Astrocyte (in vitro differentiated cells and primary cell): Measurements from ENCODE around the gene PPM1B. TPM values are rescaled to one million over a fixed set of nuclear protein-coding genes. Genes with fewer than 3 reads are reported as not detected.
A peak's percentile ranks its signal among the peaks of the same experiment; 100 is the strongest.

ENCODE experiments used
- DNase-seq: peaks from one replicate; pipeline ENCODE4 v3.0.0-alpha.2; 2010; ENCODE audit warnings: low read depth
- FAIRE-seq: peaks from 2 replicates; lab custom pipeline; 2011; peaks lifted over from hg19 to GRCh38; lab: Jason Lieb, UNC
- H2AFZ ChIP-seq: 2 replicates; pipeline ENCODE4 v1.6.0; 2012; ENCODE audit warnings: low read depth, low read length, inconsistent platforms
- H3K27ac ChIP-seq: 2 replicates; pipeline ENCODE4 v1.5.1; 2011; ENCODE audit warnings: low read depth, low read length, inconsistent platforms
- H3K27me3 ChIP-seq: 2 replicates; pipeline ENCODE4 v1.6.0; 2011; ENCODE audit warnings: low read length, inconsistent platforms; ENCODE audit not compliant: insufficient read depth
- H3K36me3 ChIP-seq: 2 replicates; pipeline ENCODE4 v1.5.1; 2011; ENCODE audit warnings: low read length, inconsistent platforms; ENCODE audit not compliant: insufficient read depth
- H3K4me1 ChIP-seq: 2 replicates; pipeline ENCODE4 v1.5.1; 2011; ENCODE audit warnings: low read length, inconsistent platforms; ENCODE audit not compliant: insufficient read depth
- H3K4me2 ChIP-seq: 2 replicates; pipeline ENCODE4 v1.6.0; 2012; ENCODE audit warnings: low read length, inconsistent platforms
- H3K4me3 ChIP-seq: 2 replicates; pipeline ENCODE4 v1.5.1; 2011; ENCODE audit warnings: low read depth, mild to moderate bottlenecking, low read length, inconsistent platforms; ENCODE audit not compliant: insufficient read depth
- H3K79me2 ChIP-seq: 2 replicates; pipeline ENCODE4 v1.6.0; 2012; ENCODE audit warnings: mild to moderate bottlenecking, low read length, inconsistent platforms; ENCODE audit not compliant: insufficient read depth
- H3K9ac ChIP-seq: 2 replicates; pipeline ENCODE4 v1.6.0; 2012; ENCODE audit warnings: mild to moderate bottlenecking, low read length, inconsistent platforms
- H3K9me3 ChIP-seq: 2 replicates; pipeline ENCODE4 v1.5.1; 2012; ENCODE audit warnings: low read depth, mild to moderate bottlenecking, low read length, inconsistent platforms; ENCODE audit not compliant: insufficient read depth
- H4K20me1 ChIP-seq: 2 replicates; pipeline ENCODE4 v1.6.0; 2012; ENCODE audit warnings: low read length, inconsistent platforms; ENCODE audit not compliant: insufficient read depth
- H3K27ac Mint-ChIP-seq: one replicate; pipeline ENCODE4 v1.8.0; 2021; ENCODE audit warnings: mild to moderate bottlenecking, mixed read lengths; ENCODE audit not compliant: unreplicated experiment
- H3K27me3 Mint-ChIP-seq: one replicate; pipeline ENCODE4 v1.8.0; 2021; ENCODE audit warnings: low read depth, mixed read lengths; ENCODE audit not compliant: unreplicated experiment
- H3K36me3 Mint-ChIP-seq: one replicate; pipeline ENCODE4 v1.8.0; 2021; ENCODE audit warnings: low read depth, mixed read lengths; ENCODE audit not compliant: unreplicated experiment
- H3K4me1 Mint-ChIP-seq: one replicate; pipeline ENCODE4 v1.8.0; 2021; ENCODE audit warnings: low read depth, mixed read lengths; ENCODE audit not compliant: unreplicated experiment
- H3K4me3 Mint-ChIP-seq: one replicate; pipeline ENCODE4 v1.8.0; 2021; ENCODE audit warnings: mild to moderate bottlenecking, moderate library complexity, mixed read lengths; ENCODE audit not compliant: unreplicated experiment
- H3K9me3 Mint-ChIP-seq: one replicate; pipeline ENCODE4 v1.8.0; 2021; ENCODE audit warnings: mild to moderate bottlenecking, mixed read lengths; ENCODE audit not compliant: unreplicated experiment
- EZH2 ChIP-seq: IDR thresholded peaks from 2 replicates; pipeline ENCODE4 v1.6.1; 2012; ENCODE audit warnings: mild to moderate bottlenecking, low read length, inconsistent platforms; ENCODE audit not compliant: insufficient read depth
- total RNA-seq: library from RNA; stranded (reverse); gene quantifications from 2 replicates; pipeline ENCODE4 v1.2.1, GENCODE V29; 2021
- TF ChIP-seq, protein P1 (sequence below): IDR thresholded peaks from 2 replicates; pipeline ENCODE4 v1.5.1; 2011; ENCODE audit warnings: low read depth, mild to moderate bottlenecking, inconsistent platforms, low read length, moderate library complexity; ENCODE audit not compliant: insufficient read depth

The PPM1B gene
- total RNA-seq, 1 donor from 2014 or later: 39.4 TPM

DNA sequence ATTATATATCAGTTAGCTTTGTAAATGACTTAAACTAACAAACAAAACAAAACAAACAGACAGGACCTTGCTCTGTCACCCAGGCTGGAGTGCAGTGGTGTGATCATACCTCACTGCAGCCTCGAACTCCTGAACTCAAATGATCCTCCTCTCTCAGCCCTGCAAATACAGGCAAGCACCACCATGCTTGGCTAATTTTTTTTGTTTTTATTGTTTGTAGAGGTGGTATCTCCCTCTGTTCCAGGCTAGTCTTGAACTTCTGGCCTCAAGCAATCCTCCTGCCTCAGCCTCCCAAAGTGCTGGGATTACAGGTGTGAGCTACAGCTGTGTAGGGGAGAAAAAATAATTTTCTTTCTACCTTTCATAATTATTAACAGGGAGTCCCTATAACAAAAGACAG lies 33.8 kb upstream of the PPM1B start:
- H3K27ac Mint-ChIP-seq: peak overlapping the region; percentile 62
- Histone ChIP-seq H3K36me3 (no peaks in the 10 kb centered on the region), H2AFZ (no peak overlapping the region), H3K4me2 (no peak overlapping the region), H3K9me3 (no peaks in the 10 kb centered on the region), H4K20me1 (no peaks in the 10 kb centered on the region), H3K79me2 (no peaks in the 10 kb centered on the region), H3K9ac (no peak overlapping the region), H3K27ac (peak overlapping the region; percentile 32), H3K4me3 (no peak overlapping the region), H3K27me3 (no peaks in the 10 kb centered on the region), H3K4me1 (peaks cover 16% of the 10 kb centered on the region)
- H3K36me3 Mint-ChIP-seq: no peaks in the 10 kb centered on the region
- peaks cover 27% of the 10 kb centered on the region for H3K4me1 Mint-ChIP-seq
- TF ChIP-seq EZH2: no peak
- TF ChIP-seq, protein P1, sequence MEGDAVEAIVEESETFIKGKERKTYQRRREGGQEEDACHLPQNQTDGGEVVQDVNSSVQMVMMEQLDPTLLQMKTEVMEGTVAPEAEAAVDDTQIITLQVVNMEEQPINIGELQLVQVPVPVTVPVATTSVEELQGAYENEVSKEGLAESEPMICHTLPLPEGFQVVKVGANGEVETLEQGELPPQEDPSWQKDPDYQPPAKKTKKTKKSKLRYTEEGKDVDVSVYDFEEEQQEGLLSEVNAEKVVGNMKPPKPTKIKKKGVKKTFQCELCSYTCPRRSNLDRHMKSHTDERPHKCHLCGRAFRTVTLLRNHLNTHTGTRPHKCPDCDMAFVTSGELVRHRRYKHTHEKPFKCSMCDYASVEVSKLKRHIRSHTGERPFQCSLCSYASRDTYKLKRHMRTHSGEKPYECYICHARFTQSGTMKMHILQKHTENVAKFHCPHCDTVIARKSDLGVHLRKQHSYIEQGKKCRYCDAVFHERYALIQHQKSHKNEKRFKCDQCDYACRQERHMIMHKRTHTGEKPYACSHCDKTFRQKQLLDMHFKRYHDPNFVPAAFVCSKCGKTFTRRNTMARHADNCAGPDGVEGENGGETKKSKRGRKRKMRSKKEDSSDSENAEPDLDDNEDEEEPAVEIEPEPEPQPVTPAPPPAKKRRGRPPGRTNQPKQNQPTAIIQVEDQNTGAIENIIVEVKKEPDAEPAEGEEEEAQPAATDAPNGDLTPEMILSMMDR: no peak
- H3K9me3 Mint-ChIP-seq: peaks cover 3% of the 10 kb centered on the region
- H3K4me3 Mint-ChIP-seq: no peak overlapping the region
- FAIRE-seq (no peak), DNase-seq (no peak)
- no peaks in the 10 kb centered on the region for H3K27me3 Mint-ChIP-seq

DNA sequence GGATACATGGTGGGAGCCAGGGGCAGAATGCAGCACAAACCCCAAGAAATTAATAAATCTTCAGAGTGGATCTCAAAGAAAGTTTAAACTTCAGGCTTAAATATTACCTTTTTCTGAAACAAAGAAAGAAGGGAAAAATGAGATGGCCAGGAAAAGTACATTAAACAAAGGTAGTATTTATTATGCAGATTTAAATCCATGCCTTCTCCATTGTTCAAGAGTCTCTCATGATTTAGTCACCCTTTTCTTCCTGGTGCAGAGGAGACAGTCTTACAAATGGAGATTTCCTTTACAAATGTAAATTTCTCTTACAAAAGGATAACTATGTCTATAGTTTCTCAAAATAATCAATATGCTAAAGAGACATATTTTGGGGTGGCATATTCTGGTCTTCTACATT lies 33.4 kb upstream of the PPM1B start:
- peak; percentile 5 for FAIRE-seq
- H3K27ac Mint-ChIP-seq: peak overlapping the region; percentile 26
- Histone ChIP-seq H3K4me3 (no peak overlapping the region), H3K79me2 (no peaks in the 10 kb centered on the region), H3K36me3 (no peaks in the 10 kb centered on the region), H3K4me1 (peaks cover 16% of the 10 kb centered on the region), H3K4me2 (peak overlapping the region; percentile 45), H3K27me3 (no peaks in the 10 kb centered on the region), H3K9ac (no peak overlapping the region), H4K20me1 (no peaks in the 10 kb centered on the region), H2AFZ (no peak overlapping the region), H3K27ac (peak overlapping the region; percentile 32), H3K9me3 (no peaks in the 10 kb centered on the region)
- H3K4me1 Mint-ChIP-seq: peaks cover 27% of the 10 kb centered on the region
- H3K9me3 Mint-ChIP-seq: peaks cover 3% of the 10 kb centered on the region
- H3K4me3 Mint-ChIP-seq: no peak overlapping the region
- DNase-seq: no peak
- no peaks in the 10 kb centered on the region for H3K36me3 Mint-ChIP-seq
- TF ChIP-seq EZH2: no peak
- no peaks in the 10 kb centered on the region for H3K27me3 Mint-ChIP-seq

DNA sequence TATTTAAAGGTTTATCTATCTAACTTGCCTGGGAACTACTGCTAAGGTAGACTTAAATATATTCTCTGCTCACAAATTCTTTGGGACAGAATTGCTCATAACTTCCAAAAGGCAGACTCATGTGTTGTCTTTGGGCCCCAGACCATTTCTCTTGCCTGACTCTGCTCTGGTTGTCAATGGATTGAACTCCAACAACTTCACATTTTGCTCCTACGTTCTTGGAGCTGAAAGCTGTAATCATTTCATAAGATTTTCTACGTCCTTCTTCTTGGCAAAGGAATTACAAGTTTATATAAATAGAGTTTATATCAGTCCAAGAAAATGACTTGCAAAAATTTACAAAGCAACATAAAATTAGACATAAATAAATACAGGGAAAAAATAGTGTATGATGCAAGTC lies 32.9 kb upstream of the PPM1B start:
- Mint-ChIP-seq H3K9me3 (peaks cover 3% of the 10 kb centered on the region), H3K27ac (peak overlapping the region; percentile 72), H3K36me3 (no peaks in the 10 kb centered on the region), H3K4me3 (no peak overlapping the region), H3K4me1 (peaks cover 23% of the 10 kb centered on the region), H3K27me3 (no peaks in the 10 kb centered on the region)
- Histone ChIP-seq H3K79me2 (no peaks in the 10 kb centered on the region), H3K9me3 (no peaks in the 10 kb centered on the region), H3K4me1 (peaks cover 16% of the 10 kb centered on the region), H3K27me3 (no peaks in the 10 kb centered on the region), H3K4me2 (peak overlapping the region; percentile 45), H2AFZ (no peak overlapping the region), H3K4me3 (no peak overlapping the region), H4K20me1 (no peaks in the 10 kb centered on the region), H3K9ac (no peak overlapping the region), H3K36me3 (no peaks in the 10 kb centered on the region), H3K27ac (peak overlapping the region; percentile 32)
- TF ChIP-seq, protein P1: no peak
- TF ChIP-seq EZH2: no peak
- FAIRE-seq: no peak
- peak; percentile 55 for DNase-seq
